ENCODE data around the gene SPAG16. TPM values are rescaled to one million over a fixed set of nuclear protein-coding genes. Genes with fewer than 3 reads are reported as not detected.

The SPAG16 gene
- 10.2 to 13.8 TPM (median 12.8 TPM) in 5 replicates for total RNA-seq (2022; extraction: Qiagen RNA extraction; ENCODE audit: low read depth)

GRCh38 chr2:213284105-213285090 is at the start of gene SPAG16:
TSS of gene SPAG16 (plus strand) at chr2:213284464.

GRCh38 chr2:214410918-214411554 is 1126.8 kb downstream of the SPAG16 start, which contains the start of gene VWC2L:
TSS of gene VWC2L (plus strand) at chr2:214411054. CDS start at chr2:214414194, 3,140 bp downstream.

Other genes starting within 250 kb of the SPAG16 start
- 0.12 to 0.36 TPM (median 0.18 TPM) in 5 replicates for gene IKZF2, start 132.9 kb upstream of the SPAG16 start, total RNA-seq (2022; extraction: Qiagen RNA extraction; ENCODE audit: low read depth)